HepG2 (cell line): ENCODE data around the gene ZBTB8OS. TPM values are rescaled to one million over a fixed set of nuclear protein-coding genes. Genes with fewer than 3 reads are reported as not detected.

ENCODE experiments used
- AGO2 ChIP-seq: fragments of 200-400 bp; formaldehyde crosslinking; optimal IDR thresholded peaks from 2 replicates; pipeline ENCODE3; 2017; ENCODE audit warnings: mild to moderate bottlenecking, low read depth, low read length, moderate library complexity
- EZH2 ChIP-seq: conservative IDR thresholded peaks from 2 replicates; pipeline ENCODE4 v1.6.1; 2012; ENCODE audit warnings: mild to moderate bottlenecking, low read depth, low read length, moderate library complexity
- GABPB1 ChIP-seq: IDR thresholded peaks from 2 replicates; pipeline ENCODE4 v1.6.1; 2016; ENCODE audit warnings: mild to moderate bottlenecking, missing genetic modification reagents, moderate library complexity, missing compliant biosample characterization
- ZNF510 ChIP-seq: sonication (generic); formaldehyde crosslinking; IDR thresholded peaks from 2 replicates; pipeline ENCODE4 v1.4.0; 2020; ENCODE audit warnings: low read depth, mild to moderate bottlenecking, missing genetic modification reagents
- polyA plus RNA-seq, 8 experiments: library from polyadenylated mRNA; depleted of rRNA in 3 of 8; stranded (reverse) in 7 of 8; unstranded in 1 of 8; fragments of >200 nt; fragmentation: Illumina TruSeq in 4 of 8; extraction: Trizol in 4 of 8; gene quantifications; 2 replicates each; pipeline versions ENCODE4 v1.2.1 to v1.2.3, GENCODE V29; 2011 to 2016; ENCODE audit warnings: low read depth in 4 of 8, missing spikeins in 1 of 8, mixed read lengths in 1 of 8; ENCODE audit not compliant: insufficient read depth in 1 of 8
- total RNA-seq, 5 experiments: library from RNA; depleted of rRNA; stranded (reverse); fragments of >200 nt; fragmentation: Illumina TruSeq; extraction: Trizol; gene quantifications; 2 replicates each; pipeline ENCODE4 v1.2.3, GENCODE V29; 2016; ENCODE audit warnings: low read depth in 1 of 5
- TF ChIP-seq, protein P1 (sequence below): sonication (generic); formaldehyde crosslinking; IDR thresholded peaks from 2 replicates; pipeline ENCODE4 v1.4.0; 2020; ENCODE audit warnings: missing genetic modification reagents, borderline replicate concordance
- TF ChIP-seq, protein P2 (sequence below): sonication (generic); formaldehyde crosslinking; IDR thresholded peaks from 2 replicates; pipeline ENCODE4 v1.8.0; 2022; ENCODE audit warnings: missing genetic modification reagents, mild to moderate bottlenecking, borderline replicate concordance

The ZBTB8OS gene
- total and polyA plus RNA-seq, 2 of the 13 experiments (the other 11 are each of a cell fraction or from before 2014, with no cell fraction given): 57.7 to 84.8 TPM

GRCh38 chr1:32612189-32612881, 38.0 kb downstream of the ZBTB8OS start (continued):
- TF ChIP-seq, protein P1, sequence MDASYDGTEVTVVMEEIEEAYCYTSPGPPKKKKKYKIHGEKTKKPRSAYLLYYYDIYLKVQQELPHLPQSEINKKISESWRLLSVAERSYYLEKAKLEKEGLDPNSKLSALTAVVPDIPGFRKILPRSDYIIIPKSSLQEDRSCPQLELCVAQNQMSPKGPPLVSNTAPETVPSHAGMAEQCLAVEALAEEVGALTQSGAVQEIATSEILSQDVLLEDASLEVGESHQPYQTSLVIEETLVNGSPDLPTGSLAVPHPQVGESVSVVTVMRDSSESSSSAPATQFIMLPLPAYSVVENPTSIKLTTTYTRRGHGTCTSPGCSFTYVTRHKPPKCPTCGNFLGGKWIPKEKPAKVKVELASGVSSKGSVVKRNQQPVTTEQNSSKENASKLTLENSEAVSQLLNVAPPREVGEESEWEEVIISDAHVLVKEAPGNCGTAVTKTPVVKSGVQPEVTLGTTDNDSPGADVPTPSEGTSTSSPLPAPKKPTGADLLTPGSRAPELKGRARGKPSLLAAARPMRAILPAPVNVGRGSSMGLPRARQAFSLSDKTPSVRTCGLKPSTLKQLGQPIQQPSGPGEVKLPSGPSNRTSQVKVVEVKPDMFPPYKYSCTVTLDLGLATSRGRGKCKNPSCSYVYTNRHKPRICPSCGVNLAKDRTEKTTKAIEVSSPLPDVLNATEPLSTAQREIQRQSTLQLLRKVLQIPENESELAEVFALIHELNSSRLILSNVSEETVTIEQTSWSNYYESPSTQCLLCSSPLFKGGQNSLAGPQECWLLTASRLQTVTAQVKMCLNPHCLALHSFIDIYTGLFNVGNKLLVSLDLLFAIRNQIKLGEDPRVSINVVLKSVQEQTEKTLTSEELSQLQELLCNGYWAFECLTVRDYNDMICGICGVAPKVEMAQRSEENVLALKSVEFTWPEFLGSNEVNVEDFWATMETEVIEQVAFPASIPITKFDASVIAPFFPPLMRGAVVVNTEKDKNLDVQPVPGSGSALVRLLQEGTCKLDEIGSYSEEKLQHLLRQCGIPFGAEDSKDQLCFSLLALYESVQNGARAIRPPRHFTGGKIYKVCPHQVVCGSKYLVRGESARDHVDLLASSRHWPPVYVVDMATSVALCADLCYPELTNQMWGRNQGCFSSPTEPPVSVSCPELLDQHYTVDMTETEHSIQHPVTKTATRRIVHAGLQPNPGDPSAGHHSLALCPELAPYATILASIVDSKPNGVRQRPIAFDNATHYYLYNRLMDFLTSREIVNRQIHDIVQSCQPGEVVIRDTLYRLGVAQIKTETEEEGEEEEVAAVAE (CRISPR knock-in tag): peak; percentile 83; the same call in 1 of the 2 replicates
- TF ChIP-seq ZNF510 (CRISPR knock-in tag) (0 out of 2 replicates have a peak, but pooled peaks have one; percentile 46), EZH2 (no peak), AGO2 (peak; percentile 72), GABPB1 (peak; percentile 69; the same call in 1 of the 2 replicates)
- TF ChIP-seq, protein P2, sequence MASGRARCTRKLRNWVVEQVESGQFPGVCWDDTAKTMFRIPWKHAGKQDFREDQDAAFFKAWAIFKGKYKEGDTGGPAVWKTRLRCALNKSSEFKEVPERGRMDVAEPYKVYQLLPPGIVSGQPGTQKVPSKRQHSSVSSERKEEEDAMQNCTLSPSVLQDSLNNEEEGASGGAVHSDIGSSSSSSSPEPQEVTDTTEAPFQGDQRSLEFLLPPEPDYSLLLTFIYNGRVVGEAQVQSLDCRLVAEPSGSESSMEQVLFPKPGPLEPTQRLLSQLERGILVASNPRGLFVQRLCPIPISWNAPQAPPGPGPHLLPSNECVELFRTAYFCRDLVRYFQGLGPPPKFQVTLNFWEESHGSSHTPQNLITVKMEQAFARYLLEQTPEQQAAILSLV (CRISPR knock-in tag): 0 out of 2 replicates have a peak, but pooled peaks have one; percentile 23
